Gastroesophageal sphincter (tissue), 3 donors: ENCODE data around the gene CRTAP.

ENCODE experiments used
- CTCF ChIP-seq, 4 experiments: fragments of 200-600 bp in 2 of 4; fragments of 450-650 bp in 2 of 4; sonication (generic) in 1 of 4; IDR thresholded peaks; one replicate each; pipeline ENCODE4 v1.5.1; 2017 to 2019; ENCODE audit warnings: antibody characterized with exemption in 4 of 4, mild to moderate bottlenecking in 2 of 4, moderate library complexity in 2 of 4
- EP300 ChIP-seq: sonication (generic); formaldehyde crosslinking; IDR thresholded peaks from one replicate; pipeline ENCODE4 v1.6.1; 2017; ENCODE audit warnings: antibody characterized with exemption, mild to moderate bottlenecking
- POLR2A ChIP-seq, 2 donors: fragments of 450-650 bp; IDR thresholded peaks; one replicate each; pipeline ENCODE4 v1.6.1; 2017; ENCODE audit warnings: antibody characterized with exemption in 2 of 2, mild to moderate bottlenecking in 2 of 2, moderate library complexity in 1 of 2
- POLR2AphosphoS5 ChIP-seq: sonication (generic); formaldehyde crosslinking; IDR thresholded peaks from one replicate; pipeline ENCODE4 v1.6.1; 2017; ENCODE audit warnings: antibody characterized with exemption

GRCh38 chr3:33173672-33174071, 59.9 kb downstream of the CRTAP start:
- TF ChIP-seq EP300 (no peak), CTCF (IDR thresholded peaks at IDR 0.05) (no peak), POLR2AphosphoS5 (no peak), POLR2A (IDR thresholded peaks at IDR 0.05) (no peak)
